Neuron (in vitro differentiated cells): ENCODE data around the gene SH3BGRL.
"Not testable (repeated sequence)": the region's sequence is repeated elsewhere in the genome, so short reads cannot be mapped to it uniquely, and the experiment has no call there.

Experiments
- H2AFZ ChIP-seq: one replicate; pipeline ENCODE4 v1.6.1; 2013; ENCODE audit warnings: low read depth, mild to moderate bottlenecking, inconsistent platforms, low read length, moderate library complexity
- H3K27me3 ChIP-seq: one replicate; pipeline ENCODE4 v1.6.1; 2013; ENCODE audit warnings: low read length; ENCODE audit not compliant: insufficient read depth
- H3K36me3 ChIP-seq: one replicate; pipeline ENCODE4 v1.6.1; 2013; ENCODE audit warnings: low read length; ENCODE audit not compliant: insufficient read depth
- H3K4me1 ChIP-seq: one replicate; pipeline ENCODE4 v1.6.1; 2013; ENCODE audit warnings: low read length; ENCODE audit not compliant: insufficient read depth
- H3K4me3 ChIP-seq: 2 replicates; pipeline ENCODE4 v1.5.1; 2013; ENCODE audit warnings: mild to moderate bottlenecking, low read length, moderate library complexity
- H3K9me3 ChIP-seq: one replicate; pipeline ENCODE4 v1.6.1; 2013; ENCODE audit warnings: low read length

SH3BGRL gene

GRCh38 chrX:81280148-81280547 lies 78.2 kb downstream of the SH3BGRL start:
- Histone ChIP-seq H3K36me3 (peaks cover 18% of the 10 kb centered on the region), H3K4me3 (no peak overlapping the region), H3K27me3 (no peaks in the 10 kb centered on the region), H2AFZ (no peak overlapping the region), H3K4me1 (no peaks in the 10 kb centered on the region), H3K9me3 (no peaks in the 10 kb centered on the region)

- Histone ChIP-seq H3K36me3 (peaks cover 3% of the 10 kb centered on the region), H2AFZ (no peak overlapping the region), H3K4me3 (no peak overlapping the region), H3K9me3 (peaks cover 3% of the 10 kb centered on the region), H3K27me3 (no peaks in the 10 kb centered on the region), H3K4me1 (no peaks in the 10 kb centered on the region)
These were observed 84.2 kb downstream of the SH3BGRL start for GRCh38 chrX:81286075-81286474.

GRCh38 chrX:81286608-81287007 lies 84.7 kb downstream of the SH3BGRL start:
- no peak overlapping the region for H2AFZ ChIP-seq
- H3K9me3 ChIP-seq, result peaks cover 3% of the 10 kb centered on the region
- no peaks in the 10 kb centered on the region for H3K4me1 ChIP-seq
- H3K27me3 ChIP-seq, result no peaks in the 10 kb centered on the region
- H3K36me3 ChIP-seq, result peaks cover 3% of the 10 kb centered on the region
- H3K4me3 ChIP-seq, result no peak overlapping the region

GRCh38 chrX:81291996-81292395 lies 90.1 kb downstream of the SH3BGRL start:
- Histone ChIP-seq H3K27me3 (no peaks in the 10 kb centered on the region), H3K4me3 (no peak overlapping the region), H3K9me3 (peaks cover 14% of the 10 kb centered on the region), H3K36me3 (no peaks in the 10 kb centered on the region), H2AFZ (no peak overlapping the region), H3K4me1 (no peaks in the 10 kb centered on the region)

GRCh38 chrX:81294101-81294500 lies 92.2 kb downstream of the SH3BGRL start:
- H3K4me3 ChIP-seq, result no peak overlapping the region
- no peaks in the 10 kb centered on the region for H3K36me3 ChIP-seq
- no peaks in the 10 kb centered on the region for H3K4me1 ChIP-seq
- H3K9me3 ChIP-seq, result peaks cover 14% of the 10 kb centered on the region
- H2AFZ ChIP-seq, result no peak overlapping the region
- no peaks in the 10 kb centered on the region for H3K27me3 ChIP-seq

- H3K4me1 ChIP-seq, result no peaks in the 10 kb centered on the region
These were observed 100.0 kb downstream of the SH3BGRL start for GRCh38 chrX:81301877-81302276.

GRCh38 chrX:81304563-81304962 lies 102.7 kb downstream of the SH3BGRL start:
- H3K4me1 ChIP-seq, result no peaks in the 10 kb centered on the region
- no peaks in the 10 kb centered on the region for H3K9me3 ChIP-seq
- H3K4me3 ChIP-seq, result no peak overlapping the region
- no peak overlapping the region for H2AFZ ChIP-seq
- no peaks in the 10 kb centered on the region for H3K36me3 ChIP-seq
- no peaks in the 10 kb centered on the region for H3K27me3 ChIP-seq

More at GRCh38 chrX:81301877-81302276, 100.0 kb downstream of the SH3BGRL start:
- H3K9me3 ChIP-seq, result no peaks in the 10 kb centered on the region
- no peaks in the 10 kb centered on the region for H3K27me3 ChIP-seq
- H2AFZ ChIP-seq, result no peak overlapping the region
- H3K36me3 ChIP-seq, result peaks cover 2% of the 10 kb centered on the region
- no peak overlapping the region for H3K4me3 ChIP-seq

GRCh38 chrX:81305240-81305639 lies 103.3 kb downstream of the SH3BGRL start:
- H3K27me3 ChIP-seq, result no peaks in the 10 kb centered on the region

GRCh38 chrX:81308086-81308829 lies 106.4 kb downstream of the SH3BGRL start:
- Histone ChIP-seq H3K36me3 (no peaks in the 10 kb centered on the region), H3K4me3 (no peak overlapping the region), H2AFZ (no peak overlapping the region), H3K27me3 (no peaks in the 10 kb centered on the region), H3K4me1 (no peaks in the 10 kb centered on the region), H3K9me3 (no peaks in the 10 kb centered on the region)

More at GRCh38 chrX:81305240-81305639, 103.3 kb downstream of the SH3BGRL start:
- Histone ChIP-seq H3K36me3 (no peaks in the 10 kb centered on the region), H3K4me1 (no peaks in the 10 kb centered on the region), H2AFZ (no peak overlapping the region), H3K4me3 (no peak overlapping the region), H3K9me3 (no peaks in the 10 kb centered on the region)

- Histone ChIP-seq H3K4me3 (no peak overlapping the region), H3K4me1 (no peaks in the 10 kb centered on the region), H3K36me3 (no peaks in the 10 kb centered on the region), H3K9me3 (no peaks in the 10 kb centered on the region), H3K27me3 (no peaks in the 10 kb centered on the region), H2AFZ (no peak overlapping the region)
These were observed 114.3 kb downstream of the SH3BGRL start for GRCh38 chrX:81316163-81316562.

- not testable (repeated sequence) for H2AFZ ChIP-seq, H3K9me3 ChIP-seq, H3K4me1 ChIP-seq, H3K27me3 ChIP-seq, H3K36me3 ChIP-seq, H3K4me3 ChIP-seq
These were observed 129.8 kb downstream of the SH3BGRL start for GRCh38 chrX:81331653-81332052.

GRCh38 chrX:81336455-81337152 lies 134.7 kb downstream of the SH3BGRL start:
- no peak overlapping the region for H3K4me3 ChIP-seq
- H2AFZ ChIP-seq, result no peak overlapping the region
- H3K4me1 ChIP-seq, result no peaks in the 10 kb centered on the region
- no peaks in the 10 kb centered on the region for H3K36me3 ChIP-seq
- no peaks in the 10 kb centered on the region for H3K27me3 ChIP-seq
- H3K9me3 ChIP-seq, result no peaks in the 10 kb centered on the region

GRCh38 chrX:81337805-81338204 lies 135.9 kb downstream of the SH3BGRL start:
- Histone ChIP-seq H3K9me3 (no peaks in the 10 kb centered on the region), H3K4me3 (no peak overlapping the region)

More at GRCh38 chrX:81337805-81338204, 135.9 kb downstream of the SH3BGRL start:
- no peaks in the 10 kb centered on the region for H3K4me1 ChIP-seq
- H3K27me3 ChIP-seq, result no peaks in the 10 kb centered on the region
- H2AFZ ChIP-seq, result no peak overlapping the region
- H3K36me3 ChIP-seq, result no peaks in the 10 kb centered on the region
